Measurements from ENCODE around the gene TMEM204. TPM values are rescaled to one million over a fixed set of nuclear protein-coding genes. Genes with fewer than 3 reads are reported as not detected.

TMEM204 gene
- total RNA-seq, 4 donors from 2014 or later, result 39.5 to 75.0 (median 57.1) TPM

DNA sequence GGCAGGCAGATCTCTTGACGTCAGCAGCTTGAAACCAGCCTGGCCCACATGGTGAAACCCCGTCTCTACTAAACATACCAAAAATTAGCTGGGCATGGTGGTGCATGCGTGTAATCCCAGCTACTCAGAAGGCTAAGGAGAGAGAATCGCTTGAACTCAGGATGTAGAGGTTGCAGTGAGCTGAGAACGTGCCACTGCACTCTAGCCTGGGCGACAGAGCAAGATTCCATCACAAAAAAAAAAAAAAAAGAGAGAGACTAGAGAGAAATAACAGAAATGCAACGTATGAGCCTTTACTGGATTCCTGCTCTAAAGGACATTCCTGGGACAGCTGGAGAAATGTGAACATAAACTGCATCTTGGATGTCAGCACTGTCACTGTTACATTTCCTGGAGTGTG is 67.6 kb downstream of the TMEM204 start:
- intact Hi-C loops (cut with DNase I), result no loop called here
- no peak for DNase-seq (ENCODE audit: extremely low spot score)
- peaks cover 0 to 54% (median 35%) of the 10 kb centered on the region in 4 donors for H3K36me3 ChIP-seq
- TF ChIP-seq, protein P1, sequence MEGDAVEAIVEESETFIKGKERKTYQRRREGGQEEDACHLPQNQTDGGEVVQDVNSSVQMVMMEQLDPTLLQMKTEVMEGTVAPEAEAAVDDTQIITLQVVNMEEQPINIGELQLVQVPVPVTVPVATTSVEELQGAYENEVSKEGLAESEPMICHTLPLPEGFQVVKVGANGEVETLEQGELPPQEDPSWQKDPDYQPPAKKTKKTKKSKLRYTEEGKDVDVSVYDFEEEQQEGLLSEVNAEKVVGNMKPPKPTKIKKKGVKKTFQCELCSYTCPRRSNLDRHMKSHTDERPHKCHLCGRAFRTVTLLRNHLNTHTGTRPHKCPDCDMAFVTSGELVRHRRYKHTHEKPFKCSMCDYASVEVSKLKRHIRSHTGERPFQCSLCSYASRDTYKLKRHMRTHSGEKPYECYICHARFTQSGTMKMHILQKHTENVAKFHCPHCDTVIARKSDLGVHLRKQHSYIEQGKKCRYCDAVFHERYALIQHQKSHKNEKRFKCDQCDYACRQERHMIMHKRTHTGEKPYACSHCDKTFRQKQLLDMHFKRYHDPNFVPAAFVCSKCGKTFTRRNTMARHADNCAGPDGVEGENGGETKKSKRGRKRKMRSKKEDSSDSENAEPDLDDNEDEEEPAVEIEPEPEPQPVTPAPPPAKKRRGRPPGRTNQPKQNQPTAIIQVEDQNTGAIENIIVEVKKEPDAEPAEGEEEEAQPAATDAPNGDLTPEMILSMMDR (IDR thresholded peaks at IDR 0.05), result no peak
- no peak for TF ChIP-seq POLR2A (IDR thresholded peaks at IDR 0.05; ENCODE audit: low read depth)
- no peak for TF ChIP-seq POLR2AphosphoS5 (IDR thresholded peaks at IDR 0.05)
- no peak for TF ChIP-seq EP300 (IDR thresholded peaks at IDR 0.05)
- H3K4me1 ChIP-seq, result no peaks in the 10 kb centered on the region
- no peaks in the 10 kb centered on the region for H3K9me3 ChIP-seq
- no peak overlapping the region for H3K27ac ChIP-seq (replicated peaks in 1 of 4)
- WGBS, result 85% methylated on average over 7 of the region's 7 CpGs
- no peaks in the 10 kb centered on the region for H3K27me3 ChIP-seq
- H3K4me3 ChIP-seq, result no peak overlapping the region

DNA sequence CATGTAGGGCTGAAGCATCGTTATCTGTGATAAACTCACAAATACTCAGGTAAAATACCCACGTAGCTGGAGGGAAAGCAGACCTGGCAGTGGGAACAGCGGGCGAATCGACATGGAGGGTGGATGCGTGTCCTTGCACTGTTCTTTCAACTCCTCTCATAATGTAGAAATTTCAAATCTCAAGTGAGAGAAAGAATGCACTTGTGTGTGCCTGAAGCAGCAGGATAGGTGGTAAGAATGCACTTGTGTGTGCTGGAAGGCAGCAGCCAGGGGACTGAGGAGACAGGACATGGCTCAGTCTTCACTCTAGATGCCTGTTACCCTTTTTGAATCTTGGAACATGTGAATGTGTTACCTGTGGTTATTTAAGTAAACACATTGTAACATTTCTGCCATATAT is 68.0 kb downstream of the TMEM204 start:
- no peak for TF ChIP-seq POLR2A (IDR thresholded peaks at IDR 0.05; ENCODE audit: low read depth)
- TF ChIP-seq EP300 (IDR thresholded peaks at IDR 0.05), result no peak
- no peak for TF ChIP-seq POLR2AphosphoS5 (IDR thresholded peaks at IDR 0.05)
- TF ChIP-seq, protein P1 (IDR thresholded peaks at IDR 0.05), result no peak
- Histone ChIP-seq H3K9me3 (no peaks in the 10 kb centered on the region), H3K27me3 (no peaks in the 10 kb centered on the region), H3K27ac (replicated peaks in 1 of 4) (no peak overlapping the region), H3K4me3 (no peak overlapping the region), H3K36me3 (peaks cover 3 to 55% (median 39%) of the 10 kb centered on the region in 4 donors), H3K4me1 (no peaks in the 10 kb centered on the region)
- intact Hi-C loops (cut with DNase I), result no loop called here
- over 99% methylated on average over 6 of the region's 6 CpGs for WGBS
- DNase-seq (ENCODE audit: extremely low spot score), result no peak

DNA sequence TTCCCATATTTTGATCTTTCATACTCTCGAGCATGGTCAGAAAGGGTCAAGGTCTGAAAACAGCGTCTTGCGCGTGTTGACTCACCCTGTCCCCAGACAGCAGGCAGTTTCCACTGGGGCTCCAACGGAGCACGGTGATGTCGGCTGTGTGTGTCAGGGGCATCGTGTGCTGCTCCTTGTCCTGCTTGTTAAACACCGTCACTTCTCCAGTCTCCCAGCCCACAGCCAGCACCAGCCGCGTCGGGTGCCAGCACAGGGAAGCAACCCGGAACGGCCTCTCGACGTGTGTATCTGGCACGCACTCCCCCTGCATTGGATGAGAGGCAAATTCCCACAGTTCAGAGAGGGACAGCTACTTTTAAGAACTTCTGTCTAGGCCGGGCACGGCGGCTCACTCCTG is 68.8 kb downstream of the TMEM204 start:
- no peak for DNase-seq (ENCODE audit: extremely low spot score)
- Histone ChIP-seq H3K27me3 (no peaks in the 10 kb centered on the region), H3K4me1 (no peaks in the 10 kb centered on the region), H3K27ac (replicated peaks in 1 of 4) (no peak overlapping the region), H3K4me3 (no peak overlapping the region), H3K9me3 (no peaks in the 10 kb centered on the region), H3K36me3 (peaks cover 4 to 55% (median 43%) of the 10 kb centered on the region in 4 donors)
- 92% methylated on average over 11 of the region's 20 CpGs for WGBS
- intact Hi-C loops (cut with DNase I), result no loop called here
- TF ChIP-seq POLR2AphosphoS5 (IDR thresholded peaks at IDR 0.05), result no peak
- no peak for TF ChIP-seq POLR2A (IDR thresholded peaks at IDR 0.05; ENCODE audit: low read depth)
- no peak for TF ChIP-seq EP300 (IDR thresholded peaks at IDR 0.05)

Other genes with a start within 250 kb of the TMEM204 start
- 10 to 100 TPM; 42.8 to 70.5 (median 63.9) TPM for gene UBE2I, start 224.0 kb upstream of the TMEM204 start, total RNA-seq
- 1 to 10 TPM; 1.3 to 4.2 (median 2.3) TPM for gene BAIAP3, start 200.0 kb upstream of the TMEM204 start, total RNA-seq
- 100 to 1,000 TPM in 3 of 4 donors, 10 to 100 TPM in 1; 78.2 to 112 (median 106) TPM for gene TSR3, start 181.8 kb upstream of the TMEM204 start, total RNA-seq
- gene GNPTG, start 181.7 kb upstream of the TMEM204 start, total RNA-seq, result 10 to 100 TPM; 54.4 to 70.5 (median 61.1) TPM
- gene UNKL, start 119.0 kb upstream of the TMEM204 start, total RNA-seq, result 10 to 100 TPM in 3 of 4 donors, 1 to 10 TPM in 1; 9.3 to 23.7 (median 16.5) TPM
- 10 to 100 TPM; 12.6 to 17.1 (median 14.7) TPM for gene UQCC4, start 112.9 kb upstream of the TMEM204 start, total RNA-seq
- not detected for gene PERCC1, start 102.6 kb upstream of the TMEM204 start, total RNA-seq
- gene CCDC154, start 89.1 kb upstream of the TMEM204 start, total RNA-seq, result under 1 TPM in 3 of 4 donors, not detected in 1; 0.17 to 0.58 (median 0.42) TPM
- gene CLCN7, start 58.6 kb upstream of the TMEM204 start, total RNA-seq, result 100 to 1,000 TPM in 1 of 4 donors, 10 to 100 TPM in 3; 41.5 to 130 (median 71.9) TPM
- under 1 TPM in 3 of 4 donors, not detected in 1; 0.39 to 0.75 (median 0.66) TPM for gene PTX4, start 44.7 kb upstream of the TMEM204 start, total RNA-seq
- gene TELO2, start 40.3 kb upstream of the TMEM204 start, total RNA-seq, result 10 to 100 TPM; 14.1 to 27.7 (median 18.4) TPM
- gene IFT140, start 78.4 kb downstream of the TMEM204 start, total RNA-seq, result 10 to 100 TPM; 16.6 to 27.3 (median 20.1) TPM
- gene CRAMP1, start 78.7 kb downstream of the TMEM204 start, total RNA-seq, result 10 to 100 TPM in 3 of 4 donors, 1 to 10 TPM in 1; 9.1 to 15.5 (median 12.5) TPM
- gene JPT2, start 144.6 kb downstream of the TMEM204 start, total RNA-seq, result 10 to 100 TPM; 20.8 to 57.5 (median 38.2) TPM
- 10 to 100 TPM; 21.5 to 36.2 (median 28.5) TPM for gene MAPK8IP3, start 172.5 kb downstream of the TMEM204 start, total RNA-seq
- 100 to 1,000 TPM in 1 of 4 donors, 10 to 100 TPM in 3; 64.8 to 101 (median 83.7) TPM for gene NME3, start 237.9 kb downstream of the TMEM204 start, total RNA-seq
- gene EME2, start 239.1 kb downstream of the TMEM204 start, total RNA-seq, result 10 to 100 TPM in 1 of 4 donors, 1 to 10 TPM in 3; 5.5 to 10.4 (median 6.5) TPM
- 10 to 100 TPM; 47.1 to 75.2 (median 64.2) TPM for gene MRPS34, start 239.5 kb downstream of the TMEM204 start, total RNA-seq
- 100 to 1,000 TPM in 1 of 4 donors, 10 to 100 TPM in 3; 69.1 to 101 (median 78.6) TPM for gene SPSB3, start 248.9 kb downstream of the TMEM204 start, total RNA-seq
- gene NUBP2, start 249.3 kb downstream of the TMEM204 start, total RNA-seq, result 10 to 100 TPM; 82.7 to 93.8 (median 87.6) TPM